HUDEP-2 (cell line): Measurements from ENCODE around the gene OPRD1.

ENCODE experiments used
- DNase-seq, 76 experiments: peaks; one replicate each; lab custom pipeline; 2025; ENCODE audit not compliant: unreplicated experiment in 76 of 76; lab: John Stamatoyannopoulos, UW

Gene OPRD1

DNA sequence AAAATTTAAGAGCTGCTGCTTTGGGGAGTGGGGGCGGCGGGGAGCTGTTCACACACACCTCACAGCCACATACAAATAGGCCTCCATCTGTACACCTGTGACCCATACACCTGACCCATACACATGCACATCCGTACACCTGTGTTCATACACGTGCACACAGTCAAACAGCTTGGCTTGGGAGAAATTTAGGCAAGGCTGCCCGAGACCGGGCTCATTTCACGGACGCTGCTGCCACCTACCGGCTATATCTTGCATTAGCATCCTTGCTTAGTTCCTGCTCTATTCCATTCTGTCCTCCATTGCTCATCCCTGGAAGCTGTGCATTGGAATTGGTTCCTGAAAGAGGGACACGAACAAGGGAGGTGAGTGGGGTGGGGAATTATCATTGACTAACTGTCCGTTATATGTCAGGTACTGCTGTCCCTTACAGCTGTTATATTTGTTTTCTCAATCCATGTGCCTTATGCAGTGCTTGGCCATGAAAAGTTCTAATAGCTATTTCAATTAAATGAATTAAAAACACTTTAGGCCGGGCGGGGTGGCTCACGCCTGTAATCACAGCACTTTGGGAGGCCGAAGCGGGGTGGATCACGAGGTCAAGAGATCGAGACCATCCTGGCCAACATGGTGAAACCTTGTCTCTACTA lies 65.3 kb downstream of the OPRD1 start:
- DNase-seq = peak in 59 of 76 experiments; percentile 12 to 74 (median 50)

DNA sequence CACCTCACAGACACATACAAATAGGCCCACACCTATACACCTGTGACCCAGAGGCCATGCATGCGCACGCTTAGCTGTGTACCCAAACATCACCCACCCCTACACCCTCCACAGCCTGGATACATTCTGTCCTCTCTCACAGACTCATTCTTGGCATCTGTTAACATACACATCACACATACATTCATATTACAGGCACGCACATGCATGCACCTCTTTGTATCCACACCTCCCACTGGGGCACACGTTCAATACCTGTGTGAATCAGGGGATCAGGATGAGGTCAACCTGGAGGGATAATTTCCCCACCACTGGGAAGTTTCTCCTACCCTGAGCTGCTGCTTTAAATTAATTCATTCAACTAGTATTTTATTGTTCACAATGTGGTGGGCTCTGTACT lies 66.8 kb downstream of the OPRD1 start:
- DNase-seq = no peak

DNA sequence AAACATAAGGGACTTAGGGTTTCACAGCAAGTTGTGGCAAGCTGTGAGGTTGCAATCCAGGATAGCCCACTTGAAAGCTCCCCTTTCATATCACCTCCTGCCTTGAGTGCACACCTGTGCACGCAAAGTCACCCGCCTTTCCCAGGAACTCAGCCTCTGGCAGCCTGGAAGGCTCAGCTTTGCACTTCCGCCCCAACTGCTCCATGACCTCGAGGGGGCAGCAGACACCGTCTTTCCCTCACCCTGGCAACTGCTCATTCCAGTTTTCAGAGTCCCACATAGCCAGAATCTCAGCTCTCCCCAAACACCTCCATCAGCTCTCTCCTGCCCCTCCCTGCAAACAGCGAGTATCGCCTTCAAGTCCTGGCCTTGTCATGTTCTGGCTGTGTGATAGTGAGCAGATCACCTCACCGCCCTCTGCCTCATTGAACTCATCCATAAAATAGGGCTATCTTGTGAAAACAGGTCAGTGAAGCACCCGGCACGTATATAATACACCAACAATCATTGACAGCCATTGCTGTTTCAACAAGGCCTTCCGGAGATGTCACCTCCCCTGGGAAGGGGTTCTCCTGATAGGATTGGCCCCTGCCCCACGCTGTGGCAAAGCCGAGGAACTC lies 70.1 kb downstream of the OPRD1 start:
- peak in 74 of 76 experiments; percentile 24 to 88 (median 74) for DNase-seq

DNA sequence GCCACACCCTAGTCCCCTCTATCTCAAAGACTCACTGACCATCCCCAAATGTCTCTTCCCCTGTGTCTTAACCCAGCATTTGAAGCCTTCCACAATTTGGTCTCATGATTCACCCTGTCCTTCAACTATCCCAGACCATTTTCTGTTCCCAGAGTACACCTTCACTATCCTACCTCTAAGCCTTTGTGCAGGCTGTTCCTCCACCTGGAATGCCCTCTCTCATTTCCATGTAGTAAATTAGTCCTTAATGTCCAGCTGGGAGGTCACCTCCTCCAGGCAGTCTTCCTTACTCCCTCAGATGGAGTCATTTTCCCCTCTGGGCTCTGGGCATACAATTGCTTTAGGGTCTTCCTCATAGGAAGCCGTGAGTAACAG lies 71.3 kb downstream of the OPRD1 start:
- DNase-seq = peak in 4 of 76 experiments; percentile 36 to 55 (median 46)

DNA sequence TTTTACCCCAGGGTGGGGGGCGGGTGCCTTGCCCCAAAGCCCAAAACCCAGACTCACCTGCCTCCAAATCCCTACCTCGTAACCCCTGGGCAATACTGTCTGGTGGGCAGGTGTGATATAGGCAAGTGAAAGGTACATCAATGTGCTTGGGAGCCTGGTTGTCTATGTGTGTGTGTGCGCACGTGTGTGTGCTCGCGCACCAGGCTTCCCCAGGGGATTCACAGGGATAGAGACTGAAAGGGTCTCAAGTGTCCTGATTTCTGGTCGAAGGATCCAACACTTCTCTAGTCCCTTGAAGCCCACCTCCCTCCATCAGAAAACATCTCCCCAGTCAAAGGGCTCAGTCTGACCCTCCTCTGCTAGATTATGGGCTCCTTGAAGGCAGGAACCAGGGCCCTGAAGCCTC lies 73.5 kb downstream of the OPRD1 start:
- DNase-seq = no peak

DNA sequence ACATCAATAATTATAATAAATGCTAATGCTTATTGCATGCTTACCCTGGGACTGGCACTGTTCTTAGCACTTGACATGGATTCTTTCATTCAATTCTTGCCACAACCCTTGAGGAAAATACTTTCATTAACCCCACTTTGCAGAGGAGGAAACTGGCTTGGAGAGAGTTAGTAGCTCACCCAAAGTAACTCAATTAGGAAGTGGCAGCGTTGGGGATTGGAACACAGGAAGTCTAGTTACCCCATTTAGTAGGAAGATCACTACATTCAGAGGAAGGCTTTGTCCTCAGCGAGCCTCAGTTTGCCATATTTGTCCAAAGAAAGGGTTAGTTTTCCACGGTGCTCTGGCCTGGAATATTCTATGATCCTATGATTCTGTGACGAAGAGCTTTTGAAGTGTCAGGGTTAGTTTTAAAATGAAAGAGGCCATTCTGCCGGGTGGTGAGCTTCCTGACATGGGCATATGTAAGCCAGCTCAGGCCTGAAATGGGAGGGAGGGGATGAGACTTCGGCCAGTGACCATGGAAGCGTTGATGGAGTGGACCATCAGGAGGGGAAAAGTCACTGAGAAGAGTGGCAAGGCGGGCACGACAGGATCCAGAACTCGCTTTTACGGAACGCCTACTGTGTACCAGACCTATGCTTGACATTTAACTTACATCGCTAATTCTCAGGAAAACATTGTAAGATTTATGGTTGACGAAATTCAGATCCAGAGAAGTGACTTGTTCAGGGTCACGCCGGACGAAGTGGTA lies 74.2 kb downstream of the OPRD1 start:
- DNase-seq = peak in 1 of 76 experiments; percentile 24

DNA sequence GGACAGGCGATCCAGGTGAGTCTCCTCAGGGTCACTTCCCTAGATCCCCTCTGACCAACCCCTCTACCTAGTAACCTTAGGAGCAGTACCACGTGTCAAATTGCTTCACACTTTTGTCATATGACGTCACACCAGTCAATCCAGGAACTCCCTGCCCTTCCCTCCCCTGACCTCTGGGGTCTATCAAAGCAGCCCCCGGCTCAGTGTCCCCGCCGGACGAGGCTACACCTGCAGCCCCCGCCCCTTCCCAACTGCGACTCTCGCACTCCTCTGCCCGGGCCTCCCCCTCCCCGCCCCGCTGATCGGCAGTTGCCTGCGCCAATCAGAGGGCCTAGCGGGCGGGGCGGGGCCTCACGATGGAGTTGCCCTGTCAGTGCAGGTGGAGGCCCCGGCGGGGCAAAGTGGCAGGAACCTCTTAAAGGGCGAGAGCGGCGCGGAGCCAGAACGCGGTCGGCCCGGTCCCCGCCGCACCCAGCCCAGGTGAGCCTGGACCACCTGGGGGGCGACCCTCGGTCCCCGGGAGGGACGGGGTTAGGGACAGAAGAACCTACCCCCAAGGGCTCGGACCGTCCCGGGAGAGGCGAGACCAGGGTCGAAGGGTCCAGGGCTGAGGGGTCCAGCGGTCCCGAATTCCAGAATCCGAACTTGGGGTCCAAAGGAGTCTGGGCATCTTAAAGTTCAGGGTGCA lies 74.9 kb downstream of the OPRD1 start:
- peak in 73 of 76 experiments; percentile 21 to 89 (median 78) for DNase-seq

DNA sequence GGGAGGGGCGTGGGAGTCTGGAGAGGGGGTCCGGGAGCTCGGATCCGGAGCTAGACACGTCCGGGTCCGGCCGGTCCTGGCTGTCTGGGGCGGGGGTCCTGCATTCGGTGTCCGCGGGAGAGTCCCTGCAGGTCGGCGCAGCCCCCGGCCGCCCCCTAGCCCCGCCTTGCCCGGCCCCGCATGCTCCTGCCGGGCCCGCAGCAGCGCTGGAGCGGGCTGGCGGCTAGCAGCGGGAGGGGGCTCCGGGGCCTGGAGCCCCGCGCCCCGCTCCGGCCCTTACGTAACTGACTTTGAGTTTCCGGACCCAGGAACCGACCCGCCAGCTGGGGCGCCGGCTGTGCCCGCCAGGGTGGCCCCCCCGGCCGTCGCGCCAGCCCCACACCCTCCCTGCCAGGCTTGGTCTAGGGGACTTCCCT lies 75.5 kb downstream of the OPRD1 start:
- DNase-seq = peak in 1 of 76 experiments; percentile 15

DNA sequence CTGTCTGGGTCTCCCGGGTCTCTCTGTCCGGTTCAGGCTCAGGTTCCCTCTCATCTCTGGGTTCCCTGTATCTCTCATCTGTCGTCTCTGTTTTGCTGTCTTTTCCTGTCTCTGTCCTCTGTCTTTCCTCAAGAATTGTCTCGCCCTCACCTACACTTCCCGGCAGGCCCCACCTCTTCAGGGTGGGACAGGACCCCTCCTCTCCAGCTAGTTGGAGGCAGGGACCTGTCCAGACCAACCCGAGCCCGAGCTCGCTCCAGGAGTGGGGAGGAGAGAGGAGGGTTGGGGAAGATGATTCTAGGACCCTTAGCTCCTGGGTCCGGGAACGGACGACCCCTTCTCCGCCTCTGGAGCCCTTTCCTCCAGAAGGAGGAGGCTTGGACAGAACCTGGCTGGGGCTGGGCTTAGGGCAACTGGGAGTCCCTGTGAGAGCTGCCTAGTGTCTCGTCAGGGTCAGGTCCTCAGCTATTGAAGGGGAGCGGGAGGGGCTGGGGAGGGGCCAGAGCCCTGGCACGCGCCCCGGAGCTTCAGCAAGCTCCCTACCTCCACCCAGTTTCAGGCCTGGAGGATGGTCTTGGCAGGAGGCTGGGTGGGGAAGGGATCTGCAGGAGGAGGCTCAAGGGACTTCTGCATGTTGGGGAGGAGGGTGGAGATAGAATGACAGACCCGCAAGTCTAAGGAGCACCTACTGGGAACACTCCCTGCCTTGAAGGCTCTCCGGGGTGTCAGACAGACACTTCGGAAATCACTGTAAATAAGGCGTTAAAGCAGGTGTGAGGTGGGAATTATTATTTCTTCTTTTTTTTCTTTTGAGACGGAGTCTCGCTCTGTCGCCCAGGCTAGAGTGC lies 76.1 kb downstream of the OPRD1 start:
- peak in 72 of 76 experiments; percentile 12 to 83 (median 65) for DNase-seq

DNA sequence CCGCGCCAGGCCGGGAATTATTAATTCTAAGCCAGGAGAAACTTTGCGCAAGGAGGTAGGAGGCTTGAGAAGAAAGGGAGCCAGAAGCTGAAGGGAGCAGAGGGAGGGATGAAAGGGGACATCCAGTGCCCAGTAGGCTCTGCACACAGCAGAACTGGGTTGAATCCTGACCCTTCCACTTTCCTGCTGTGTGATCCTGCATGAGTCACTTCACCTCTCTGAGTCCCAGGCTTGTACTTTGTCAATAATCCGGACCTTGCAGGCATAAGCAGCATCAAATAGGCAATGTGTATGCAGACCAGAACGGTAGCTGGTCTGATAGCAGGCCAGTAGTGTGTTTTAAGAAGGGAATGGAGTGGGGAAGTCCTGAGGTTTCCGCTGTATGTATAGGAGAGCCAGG lies 76.9 kb downstream of the OPRD1 start:
- no peak for DNase-seq

DNA sequence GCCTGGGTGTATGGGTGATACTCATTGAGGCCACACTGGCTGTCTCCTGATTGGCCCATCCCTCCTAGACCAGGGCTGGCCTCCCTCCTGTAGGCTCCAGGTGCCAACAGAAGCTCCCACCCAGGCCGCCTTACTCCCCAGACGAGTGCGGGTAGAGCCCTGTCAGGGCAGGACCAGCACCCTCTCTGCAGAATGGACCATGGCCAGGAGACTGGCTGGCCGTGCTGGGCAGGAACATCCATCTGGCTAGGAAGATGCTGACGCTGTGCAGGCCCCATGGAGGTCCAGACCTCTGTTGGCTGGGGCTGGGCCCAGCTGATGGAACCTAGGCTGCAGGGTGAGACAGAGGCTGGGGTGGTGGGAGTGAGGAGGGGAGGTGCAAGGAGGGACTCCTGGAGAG lies 77.4 kb downstream of the OPRD1 start:
- peak in 1 of 76 experiments; percentile 6 for DNase-seq

DNA sequence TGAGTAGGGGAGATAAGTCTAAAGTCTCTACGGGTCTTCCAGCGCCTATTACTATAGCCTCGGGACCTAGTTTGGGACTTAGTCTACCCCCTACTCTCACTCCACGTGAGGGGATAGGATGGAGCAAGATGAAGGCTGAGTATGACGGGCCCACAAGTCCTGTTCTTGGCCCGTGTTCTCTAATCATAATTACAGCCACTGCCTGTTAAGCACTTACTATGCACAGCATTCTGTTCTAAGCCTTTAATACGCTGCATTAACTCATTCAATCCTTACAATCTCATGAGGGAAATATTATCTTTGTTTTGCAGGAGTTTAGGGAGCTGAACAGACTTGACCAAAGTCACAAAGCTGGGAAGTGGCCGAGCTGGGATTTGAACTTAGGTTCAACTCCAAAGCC lies 78.5 kb downstream of the OPRD1 start:
- no peak for DNase-seq

DNA sequence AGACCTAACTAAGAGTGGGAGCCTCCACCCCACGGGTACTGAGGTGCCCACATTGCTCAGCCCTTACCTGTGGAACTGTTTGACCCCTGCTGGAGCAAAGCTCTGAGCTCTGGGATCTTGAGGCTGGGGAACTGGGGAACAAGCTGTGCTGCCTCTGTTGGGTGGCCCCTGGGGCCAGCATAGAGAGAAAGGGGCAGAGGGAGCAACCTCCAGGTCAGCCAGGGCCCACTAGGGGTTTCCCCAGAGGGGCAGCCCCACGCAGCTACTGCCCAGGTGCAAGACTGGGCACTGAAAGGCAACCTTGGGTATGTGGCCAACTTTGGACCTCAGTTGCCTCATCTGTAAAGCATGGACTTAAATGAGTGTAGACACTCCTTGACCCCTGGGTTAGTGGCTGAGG lies 78.9 kb downstream of the OPRD1 start:
- no peak for DNase-seq

DNA sequence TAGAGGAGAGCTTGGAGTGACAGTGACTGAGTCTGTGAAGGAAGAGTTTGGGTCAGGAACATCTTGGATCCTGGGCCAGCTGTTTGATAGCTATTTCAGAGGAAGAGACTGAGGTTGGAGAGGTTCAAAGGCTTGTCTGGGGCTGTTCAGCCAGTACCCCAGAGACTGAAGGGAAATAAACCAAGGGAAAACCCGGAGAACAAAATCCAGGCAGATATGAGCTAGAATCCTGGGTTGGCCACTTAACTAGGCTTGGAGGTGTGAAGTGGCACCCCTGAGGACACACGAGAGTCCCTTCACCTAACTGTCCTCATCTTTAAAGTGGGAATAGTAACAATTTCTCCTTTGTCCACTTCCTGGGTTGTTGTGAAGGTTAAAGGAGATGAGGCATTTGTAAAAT lies 79.3 kb downstream of the OPRD1 start:
- no peak for DNase-seq

DNA sequence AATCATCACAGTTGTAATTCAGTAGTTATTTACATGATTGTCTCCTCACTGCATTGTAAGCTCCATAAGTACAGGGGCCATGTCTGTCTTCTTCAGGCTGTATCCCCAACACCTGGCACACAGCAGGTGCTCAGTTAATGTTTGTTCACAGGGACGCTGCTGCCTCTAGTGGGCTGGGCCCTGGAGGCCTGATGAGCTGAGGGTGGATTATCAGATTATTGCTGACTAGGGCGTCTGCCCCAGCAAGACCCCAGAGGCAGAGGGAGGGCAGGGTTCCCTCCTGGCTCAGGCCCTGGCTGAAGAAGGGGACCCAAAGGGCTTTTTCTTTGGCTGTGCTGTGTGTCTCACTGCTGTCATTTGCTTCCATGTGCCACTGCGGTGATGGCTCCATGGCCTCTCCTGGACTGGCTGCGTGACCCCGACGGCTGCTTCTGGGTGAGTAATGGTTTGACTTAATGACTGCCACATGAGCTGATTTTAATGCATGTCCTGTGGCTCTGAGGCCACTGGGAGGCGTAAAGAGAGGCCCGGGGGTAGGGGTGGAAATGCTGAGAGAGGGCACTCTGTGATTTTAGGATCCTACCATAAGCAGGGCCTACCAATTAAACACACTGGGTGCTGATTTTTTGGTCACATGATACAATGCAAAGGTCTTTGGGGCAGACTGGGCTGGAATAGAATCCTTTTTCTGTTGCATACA lies 81.6 kb downstream of the OPRD1 start:
- peak in 17 of 76 experiments; percentile 6 to 42 (median 21) for DNase-seq

DNA sequence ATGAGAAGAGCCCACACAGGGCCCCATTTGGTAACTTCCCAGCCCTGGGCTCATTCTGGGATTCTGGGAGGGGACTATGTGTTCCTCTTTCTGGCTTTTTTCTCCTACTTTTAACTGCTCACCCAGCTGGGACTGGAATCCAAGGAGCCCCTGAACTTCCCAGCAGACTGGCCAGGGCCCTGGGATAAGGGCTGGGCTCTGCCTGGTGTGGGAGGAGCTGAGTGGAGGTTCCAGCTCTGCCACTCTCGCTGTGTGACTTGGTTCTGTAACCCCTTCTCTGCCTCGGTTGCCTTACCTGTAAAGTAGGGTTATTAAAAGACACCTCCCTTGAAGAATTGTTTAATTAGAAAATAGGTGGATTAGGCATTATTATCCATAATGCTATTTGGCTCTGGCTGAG lies 82.8 kb downstream of the OPRD1 start:
- DNase-seq = no peak

DNA sequence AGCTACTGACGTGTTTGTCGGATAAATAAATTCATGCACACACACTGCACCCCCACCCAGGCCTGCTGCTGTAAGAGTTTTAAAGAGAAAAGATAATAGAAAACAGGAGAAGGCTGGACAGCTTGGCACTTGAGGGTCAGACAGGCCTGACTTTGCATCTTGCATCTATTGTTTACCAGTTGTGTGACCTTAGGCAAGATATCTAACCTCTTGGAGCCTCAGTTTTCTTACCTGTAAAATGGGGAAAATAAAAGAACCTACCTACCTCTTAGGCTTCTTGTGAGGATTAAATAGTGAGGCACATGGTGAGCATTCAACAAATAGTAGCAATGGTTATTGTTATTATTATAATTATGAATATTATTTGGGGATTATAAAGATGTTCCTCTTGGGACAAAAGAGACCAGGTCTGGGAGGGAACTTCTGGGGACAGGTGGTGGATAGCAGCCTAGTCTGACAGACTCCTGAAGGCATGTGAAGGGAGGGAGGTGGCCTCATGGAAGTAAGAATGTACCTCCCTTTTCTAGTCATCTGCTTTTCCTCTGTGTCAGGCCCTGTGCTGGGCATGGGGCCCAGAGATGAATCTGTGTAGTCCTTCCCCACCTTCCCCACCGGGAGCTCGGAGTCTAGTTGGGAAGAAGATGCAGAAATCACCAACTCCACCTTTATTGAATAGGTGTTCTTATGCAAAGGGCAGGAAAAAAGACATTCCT lies 84.1 kb downstream of the OPRD1 start:
- no peak for DNase-seq

DNA sequence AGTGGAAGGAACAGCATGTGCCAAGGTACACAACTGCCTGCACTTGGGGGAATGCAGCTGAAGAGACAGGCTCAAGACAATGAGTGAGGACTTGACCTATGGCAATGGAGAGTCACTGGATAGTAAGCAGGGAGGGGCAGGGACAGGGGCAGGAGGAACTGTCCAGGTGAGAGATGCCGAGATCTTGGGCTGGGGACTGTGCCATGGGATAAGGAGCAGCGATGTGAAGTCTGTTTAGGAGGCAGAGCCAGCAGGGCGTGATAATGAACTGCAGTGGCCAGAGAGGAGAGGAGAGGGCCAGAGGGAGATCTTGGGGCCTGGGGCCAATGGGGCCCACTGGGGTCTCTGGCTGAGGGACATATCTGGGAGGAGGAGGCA lies 84.6 kb downstream of the OPRD1 start:
- DNase-seq = no peak

DNA sequence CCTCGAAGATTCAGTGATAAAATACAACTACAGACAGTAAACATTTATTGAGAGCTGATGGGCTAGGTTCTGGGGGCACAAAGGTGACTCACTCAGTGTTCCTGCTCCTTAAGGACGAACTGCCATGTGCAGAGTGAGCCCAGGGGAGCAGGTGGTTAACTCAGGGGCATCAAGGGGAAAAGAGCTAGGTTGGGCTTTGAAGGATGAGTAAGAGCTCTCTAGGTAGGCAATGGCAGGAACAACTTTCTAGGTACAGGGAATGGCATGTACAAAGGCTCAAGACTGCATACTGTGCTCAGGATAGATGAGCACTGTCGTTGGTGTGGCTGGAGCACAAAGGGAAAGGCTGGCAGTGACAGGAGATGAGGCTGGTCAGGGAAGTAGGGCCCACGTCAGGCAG lies 85.8 kb downstream of the OPRD1 start:
- no peak for DNase-seq
